Activated CD4-positive, alpha-beta T cell treated with anti-CD3 and anti-CD28 coated beads for 36 hours (primary cell): ENCODE data around the gene TTC17. TPM values are rescaled to one million over a fixed set of nuclear protein-coding genes. Genes with fewer than 3 reads are reported as not detected.
A peak's percentile ranks its signal among the peaks of the same experiment; 100 is the strongest.

ENCODE experiments used
- ATAC-seq: fragments of 200-7000 bp; cut with Tn5 transposase; one replicate; pipeline ENCODE4 v1.10.0; 2021; ENCODE audit warnings: mild to moderate bottlenecking, moderate library complexity
- CTCF ChIA-PET: fragments of 350-600 bp; sonication (Branson Sonifier 250); formaldehyde crosslinking; loops from one replicate; lab custom pipeline; 2021; ENCODE audit warnings: antibody characterized with exemption; lab: Charles Lee
- POLR2A ChIA-PET: fragments of 350-600 bp; sonication (Branson Sonifier 250); formaldehyde crosslinking; loops from one replicate; lab custom pipeline; 2021; ENCODE audit warnings: antibody characterized with exemption, inconsistent platforms; lab: Charles Lee
- DNase-seq: peaks from one replicate; pipeline ENCODE4 v3.0.0-alpha.2; 2020
- H3K27ac Mint-ChIP-seq: one replicate; pipeline ENCODE4 v1.8.0; 2021; ENCODE audit warnings: mixed read lengths
- H3K27me3 Mint-ChIP-seq: one replicate; pipeline ENCODE4 v1.8.0; 2021; ENCODE audit warnings: mixed read lengths
- H3K36me3 Mint-ChIP-seq: one replicate; pipeline ENCODE4 v1.8.0; 2021; ENCODE audit warnings: low read depth, mixed read lengths
- H3K4me1 Mint-ChIP-seq: one replicate; pipeline ENCODE4 v1.8.0; 2021; ENCODE audit warnings: mixed read lengths
- H3K4me3 Mint-ChIP-seq: one replicate; pipeline ENCODE4 v1.8.0; 2021; ENCODE audit warnings: mild to moderate bottlenecking, moderate library complexity, mixed read lengths
- H3K9me3 Mint-ChIP-seq: one replicate; pipeline ENCODE4 v1.8.0; 2021; ENCODE audit warnings: low read depth, mixed read lengths
- intact Hi-C, 2 experiments: fragments of 100-400 bp; cut with DNase I in 1 of 2; cut with micrococcal nuclease in 1 of 2; formaldehyde crosslinking; loops; one replicate each; pipeline versions ENCODE4 v1.14.2 to v1.15.1; 2022 to 2024; cut with DNase I, micrococcal nuclease
- total RNA-seq, 2 experiments: library from RNA; stranded (reverse); gene quantifications; one replicate each; pipeline ENCODE4 v1.2.3, GENCODE V29; 2021

TTC17 gene
- total RNA-seq, 2 experiments from 2014 or later: 50.0 to 57.9 TPM

DNA sequence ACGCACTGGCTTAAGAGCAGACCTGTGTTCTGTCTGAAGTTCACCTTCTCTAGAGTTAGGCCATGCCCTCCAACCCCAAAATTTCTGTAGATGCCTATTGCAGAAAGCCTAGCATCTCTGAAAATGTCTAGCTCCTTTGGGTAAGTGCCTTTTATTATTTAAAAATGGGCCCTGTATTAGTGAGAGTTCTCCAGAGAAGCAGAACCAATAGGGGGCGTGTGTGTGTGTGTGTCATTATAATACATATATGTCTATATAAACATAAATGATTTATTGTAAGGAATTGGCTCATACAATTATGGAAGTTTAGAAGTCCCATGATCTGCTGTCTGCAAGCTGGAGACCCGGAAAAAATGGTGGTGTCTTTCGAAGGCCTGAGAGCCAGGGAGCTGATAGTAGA is 144.7 kb downstream of the TTC17 start:
- ChIA-PET POLR2A (no interaction called here), CTCF (interaction anchor here (1.0 to 1.9 kb wide), 4 partner anchors 61 to 349 kb away, joined by 3 to 13 read pairs (median 4); no protein-coding TSS in a partner anchor)
- no peak for ATAC-seq
- no peak overlapping the region for H3K4me3 Mint-ChIP-seq
- H3K9me3 Mint-ChIP-seq: no peaks in the 10 kb centered on the region
- peaks cover 4% of the 10 kb centered on the region for H3K4me1 Mint-ChIP-seq
- no peaks in the 10 kb centered on the region for H3K36me3 Mint-ChIP-seq
- intact Hi-C loops: no loop called here
- no peak for DNase-seq
- H3K27ac Mint-ChIP-seq: no peak overlapping the region
- H3K27me3 Mint-ChIP-seq: peaks cover 6% of the 10 kb centered on the region

DNA sequence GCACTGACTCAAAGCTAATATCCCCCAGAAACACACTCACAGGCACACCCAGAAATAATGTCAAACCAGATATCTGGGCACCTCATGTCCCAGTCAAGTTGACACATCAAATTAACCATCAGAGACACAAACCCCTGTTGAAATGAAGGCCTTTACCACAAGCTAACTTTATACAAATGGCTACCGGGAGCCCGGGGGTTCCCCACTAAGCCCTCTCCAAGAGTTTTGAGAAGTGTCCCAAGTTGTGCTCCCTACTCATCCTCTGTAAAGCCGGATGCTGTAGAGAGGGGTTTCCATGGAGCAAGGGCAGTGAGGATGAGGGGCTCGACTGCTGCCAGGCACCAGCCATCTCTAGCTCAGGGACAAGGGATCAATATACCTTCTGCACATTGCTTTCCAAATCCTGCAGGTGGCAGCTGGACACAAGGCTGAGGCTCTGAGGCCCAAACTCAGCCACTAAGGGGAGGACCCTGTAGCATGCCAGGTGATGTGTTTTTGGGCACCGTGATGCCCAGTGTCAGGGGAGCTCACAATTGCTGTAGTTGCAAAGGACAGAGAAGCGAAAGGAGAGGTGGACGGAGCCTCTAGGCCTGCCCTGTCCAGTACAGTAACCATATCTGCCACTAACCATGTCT is 145.7 kb downstream of the TTC17 start:
- POLR2A ChIA-PET: no interaction called here
- peak; percentile 23 for DNase-seq
- Mint-ChIP-seq H3K4me1 (peaks cover 8% of the 10 kb centered on the region), H3K9me3 (no peaks in the 10 kb centered on the region), H3K36me3 (no peaks in the 10 kb centered on the region), H3K27ac (no peak overlapping the region), H3K27me3 (peaks cover 6% of the 10 kb centered on the region), H3K4me3 (no peak overlapping the region)
- CTCF ChIA-PET: interaction anchor here (0.5 to 1.9 kb wide), 7 partner anchors 46 to 348 kb away, joined by 3 to 13 read pairs (median 4); no protein-coding TSS in a partner anchor
- no peak for ATAC-seq
- intact Hi-C loops: loop anchor here (2.0 kb wide), 1 partner anchor 62 kb away; no protein-coding TSS in a partner anchor

DNA sequence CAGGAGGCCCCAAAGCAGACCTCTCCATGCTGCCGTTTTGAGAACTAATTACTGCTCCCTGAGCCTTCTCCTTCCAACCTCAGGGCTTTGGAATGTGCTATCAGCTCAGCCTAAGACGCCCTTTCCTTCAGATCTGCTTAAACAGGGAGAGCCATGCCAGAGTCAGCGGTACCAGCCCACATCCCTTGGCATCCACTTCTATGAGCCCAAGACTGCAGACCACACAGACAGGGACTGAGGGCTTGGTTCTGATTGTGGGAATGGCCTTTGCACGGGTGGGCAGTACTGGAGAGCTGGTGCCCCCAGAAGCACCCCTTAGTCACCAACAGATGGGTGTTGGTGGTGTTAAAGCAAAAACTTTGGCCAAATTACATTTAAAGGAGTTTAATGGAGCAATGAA is 146.5 kb downstream of the TTC17 start:
- ChIA-PET POLR2A (no interaction called here), CTCF (interaction anchor here (0.8 to 1.9 kb wide), 3 partner anchors 9 to 62 kb away, joined by 3 to 9 read pairs (median 4); no protein-coding TSS in a partner anchor)
- H3K36me3 Mint-ChIP-seq: no peaks in the 10 kb centered on the region
- peaks cover 8% of the 10 kb centered on the region for H3K4me1 Mint-ChIP-seq
- intact Hi-C loops: loop anchor here (2.0 kb wide), 1 partner anchor 62 kb away; no protein-coding TSS in a partner anchor
- no peak overlapping the region for H3K4me3 Mint-ChIP-seq
- no peak for ATAC-seq
- H3K27ac Mint-ChIP-seq: no peak overlapping the region
- peaks cover 6% of the 10 kb centered on the region for H3K27me3 Mint-ChIP-seq
- DNase-seq: no peak
- H3K9me3 Mint-ChIP-seq: no peaks in the 10 kb centered on the region

GRCh38 chr11:43507171-43507570 is 148.5 kb downstream of the TTC17 start:
- ATAC-seq: no peak
- no peak overlapping the region for H3K27ac Mint-ChIP-seq
- H3K4me1 Mint-ChIP-seq: peaks cover 8% of the 10 kb centered on the region

GRCh38 chr11:43508511-43508918 is 149.8 kb downstream of the TTC17 start:
- H3K9me3 Mint-ChIP-seq: no peaks in the 10 kb centered on the region
- peaks cover 3% of the 10 kb centered on the region for H3K27me3 Mint-ChIP-seq
- no peak overlapping the region for H3K4me3 Mint-ChIP-seq
- no peaks in the 10 kb centered on the region for H3K36me3 Mint-ChIP-seq
- CTCF ChIA-PET: no interaction called here
- H3K4me1 Mint-ChIP-seq: peaks cover 8% of the 10 kb centered on the region
- ATAC-seq (no peak), DNase-seq (no peak)
- no peak overlapping the region for H3K27ac Mint-ChIP-seq
- POLR2A ChIA-PET: no interaction called here
- intact Hi-C loops: no loop called here

More at GRCh38 chr11:43507171-43507570, 148.5 kb downstream of the TTC17 start:
- no peaks in the 10 kb centered on the region for H3K9me3 Mint-ChIP-seq
- intact Hi-C loops: no loop called here
- ChIA-PET CTCF (interaction anchor here (0.7 to 1.1 kb wide), 2 partner anchors 11 to 70 kb away, joined by 3 to 4 read pairs; no protein-coding TSS in a partner anchor), POLR2A (no interaction called here)
- no peak overlapping the region for H3K4me3 Mint-ChIP-seq
- no peaks in the 10 kb centered on the region for H3K36me3 Mint-ChIP-seq
- H3K27me3 Mint-ChIP-seq: peaks cover 5% of the 10 kb centered on the region
- no peak for DNase-seq

DNA sequence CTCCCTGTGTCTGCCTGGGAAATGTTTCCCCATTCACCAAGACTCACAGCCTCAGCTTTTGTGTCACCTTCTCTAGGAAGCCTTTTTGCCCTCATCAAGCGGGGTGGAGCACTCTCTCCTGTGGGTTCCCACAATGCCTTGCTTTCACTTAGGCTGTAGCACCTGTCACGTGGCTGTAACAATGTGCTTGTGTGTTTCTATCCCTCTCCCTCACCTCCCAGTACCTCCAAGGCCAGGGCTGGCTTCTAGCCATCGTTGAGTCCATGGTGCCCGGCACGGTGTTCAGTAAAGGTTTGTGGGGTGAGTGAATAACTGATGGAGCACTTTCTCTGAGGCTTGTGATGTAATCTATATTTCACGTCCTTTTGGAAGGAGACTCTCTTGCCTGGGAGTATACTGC is 153.2 kb downstream of the TTC17 start:
- Mint-ChIP-seq H3K36me3 (no peaks in the 10 kb centered on the region), H3K4me1 (peaks cover 8% of the 10 kb centered on the region), H3K4me3 (no peak overlapping the region), H3K27ac (no peak overlapping the region), H3K9me3 (no peaks in the 10 kb centered on the region), H3K27me3 (peaks cover 4% of the 10 kb centered on the region)
- ChIA-PET CTCF (interaction anchor here (1.7 kb wide), 1 partner anchor 55 kb away, joined by 7 read pairs; no protein-coding TSS in a partner anchor), POLR2A (no interaction called here)
- ATAC-seq (no peak), DNase-seq (no peak)
- intact Hi-C loops: no loop called here

- DNase-seq (no peak), ATAC-seq (no peak)
- Mint-ChIP-seq H3K4me3 (no peak overlapping the region), H3K36me3 (no peaks in the 10 kb centered on the region), H3K4me1 (peaks cover 3% of the 10 kb centered on the region), H3K27ac (no peak overlapping the region), H3K27me3 (peaks cover 12% of the 10 kb centered on the region), H3K9me3 (no peaks in the 10 kb centered on the region)
- ChIA-PET CTCF (interaction anchor here (1.0 kb wide), 1 partner anchor 10 kb away, joined by 3 read pairs; no protein-coding TSS in a partner anchor), POLR2A (no interaction called here)
- intact Hi-C loops: no loop called here
These were observed 156.4 kb downstream of the TTC17 start for GRCh38 chr11:43515090-43515489.

DNA sequence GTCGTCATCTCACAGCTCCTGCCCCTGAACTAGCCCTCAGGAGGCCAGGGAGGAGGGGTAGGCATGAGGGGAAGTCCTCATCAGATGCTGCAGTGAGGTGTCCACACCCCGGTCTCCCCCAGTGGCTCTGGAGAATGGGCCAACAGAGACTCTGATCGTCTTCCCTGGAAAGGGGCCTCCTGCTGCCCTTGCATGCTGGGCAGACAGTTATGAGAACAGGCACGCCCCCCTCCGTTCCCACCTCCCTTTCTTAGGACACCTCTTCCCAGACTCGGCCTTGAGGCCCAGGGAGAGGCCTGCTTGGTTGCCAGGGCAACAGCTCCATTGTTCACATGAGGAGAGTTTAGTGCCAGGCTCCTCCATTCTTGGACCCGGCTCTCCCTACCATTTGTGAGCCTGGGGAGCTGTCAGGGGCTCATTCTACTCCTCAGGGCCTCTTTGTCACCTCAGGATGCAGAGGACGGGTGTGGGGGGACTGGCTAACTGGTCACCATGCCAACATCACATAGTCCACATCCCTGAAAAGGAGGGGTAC is 157.7 kb downstream of the TTC17 start:
- Mint-ChIP-seq H3K4me1 (peaks cover 3% of the 10 kb centered on the region), H3K27me3 (peaks cover 15% of the 10 kb centered on the region), H3K27ac (no peak overlapping the region), H3K4me3 (no peak overlapping the region), H3K36me3 (no peaks in the 10 kb centered on the region), H3K9me3 (peaks cover 10% of the 10 kb centered on the region)
- CTCF ChIA-PET: interaction anchor here (0.6 to 1.9 kb wide), 2 partner anchors 323 to 335 kb away, joined by 3 to 6 read pairs; no protein-coding TSS in a partner anchor
- intact Hi-C loops: no loop called here
- ATAC-seq (no peak), DNase-seq (no peak)
- POLR2A ChIA-PET: no interaction called here

GRCh38 chr11:43517518-43517917 is 158.8 kb downstream of the TTC17 start:
- CTCF ChIA-PET: interaction anchor here (1.3 kb wide), 1 partner anchor 10 kb away, joined by 4 read pairs; no protein-coding TSS in a partner anchor
- no peak for ATAC-seq
- intact Hi-C loops: no loop called here
- POLR2A ChIA-PET: no interaction called here
- no peak for DNase-seq
- Mint-ChIP-seq H3K4me3 (no peak overlapping the region), H3K36me3 (no peaks in the 10 kb centered on the region), H3K27ac (no peak overlapping the region), H3K4me1 (peaks cover 3% of the 10 kb centered on the region), H3K27me3 (peaks cover 15% of the 10 kb centered on the region), H3K9me3 (peaks cover 10% of the 10 kb centered on the region)

DNA sequence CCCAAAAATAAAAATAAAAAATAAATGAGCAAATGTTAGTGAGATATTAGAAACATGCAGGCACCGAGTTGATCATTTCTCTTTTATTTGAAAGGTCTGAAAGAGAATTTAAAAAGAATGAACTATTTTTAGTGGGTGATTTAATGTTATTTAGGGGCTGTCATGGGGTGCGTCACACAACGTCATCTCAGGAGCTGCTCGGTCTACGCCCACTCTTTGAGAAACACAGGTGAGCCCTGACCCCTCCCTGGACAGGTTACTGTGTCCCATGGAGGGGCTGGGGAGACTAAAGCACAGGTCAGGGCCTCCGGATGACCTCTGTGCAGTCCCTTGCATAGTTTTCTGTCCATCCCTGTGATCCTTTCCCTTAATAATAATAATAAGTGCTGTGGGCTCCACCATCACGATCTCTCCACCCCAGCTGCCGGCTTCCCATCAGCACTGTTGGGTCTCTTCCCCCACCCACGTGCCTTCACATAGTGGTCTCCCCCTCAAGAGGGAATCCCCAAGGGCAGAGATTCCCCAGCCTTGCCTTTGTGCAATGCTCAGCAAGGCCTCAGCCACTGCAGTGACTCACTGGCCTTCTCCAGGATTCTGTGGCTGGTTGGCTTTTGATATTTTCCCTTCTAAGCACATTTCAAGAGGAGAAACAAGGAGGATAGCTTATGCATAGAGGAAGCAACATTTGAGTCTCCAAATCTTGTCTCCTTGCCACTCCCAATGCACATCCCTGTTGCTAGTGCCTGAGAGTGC is 159.9 kb downstream of the TTC17 start:
- ChIA-PET POLR2A (no interaction called here), CTCF (interaction anchor here (1.3 kb wide), 1 partner anchor 11 kb away, joined by 4 read pairs; no protein-coding TSS in a partner anchor)
- no peak overlapping the region for H3K4me3 Mint-ChIP-seq
- H3K27ac Mint-ChIP-seq: no peak overlapping the region
- peaks cover 10% of the 10 kb centered on the region for H3K9me3 Mint-ChIP-seq
- H3K36me3 Mint-ChIP-seq: no peaks in the 10 kb centered on the region
- no peak for DNase-seq
- H3K27me3 Mint-ChIP-seq: peaks cover 15% of the 10 kb centered on the region
- H3K4me1 Mint-ChIP-seq: peaks cover 3% of the 10 kb centered on the region
- no peak for ATAC-seq
- intact Hi-C loops: no loop called here

DNA sequence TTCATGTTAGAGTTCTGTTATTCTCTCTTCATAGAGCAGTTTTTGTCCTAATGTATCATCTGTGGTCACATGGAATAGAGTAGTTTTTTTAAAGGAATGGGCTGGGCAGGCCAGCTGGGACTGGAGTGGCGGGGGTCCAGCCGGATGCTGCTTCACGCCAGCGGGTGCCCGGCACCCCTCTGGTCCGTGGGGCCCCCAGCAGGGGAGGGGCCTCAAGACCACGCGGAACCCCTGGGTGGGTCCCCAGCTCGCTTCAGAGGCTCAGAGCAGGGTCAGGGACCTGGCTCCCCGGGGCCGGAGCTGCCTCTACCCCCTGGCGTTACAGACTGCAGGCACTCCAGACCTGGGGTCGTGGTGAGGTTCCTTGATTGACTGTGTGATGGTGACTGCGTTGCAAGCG is 162.8 kb downstream of the TTC17 start:
- Mint-ChIP-seq H3K27me3 (peaks cover 15% of the 10 kb centered on the region), H3K4me1 (peaks cover 3% of the 10 kb centered on the region), H3K4me3 (no peak overlapping the region), H3K27ac (no peak overlapping the region), H3K36me3 (no peaks in the 10 kb centered on the region), H3K9me3 (peaks cover 10% of the 10 kb centered on the region)
- DNase-seq (no peak), ATAC-seq (no peak)
- ChIA-PET CTCF (no interaction called here), POLR2A (no interaction called here)
- intact Hi-C loops: no loop called here
